Activated CD4-positive, alpha-beta T cell treated with anti-CD3 and anti-CD28 coated beads, Interleukin-2, Interleukin-4, amounts not matched to agents 100 ng/mL and 50 ng/mL, durations not matched to agents 16 hours and 8 hours (primary cell): ENCODE measurements around the gene DSP.

Experiments used
- DNase-seq: peaks from one replicate; pipeline ENCODE4 v3.0.0-alpha.2; 2020; ENCODE audit warnings: low spot score

The DSP gene

GRCh38 chr6:7591770-7592169, 50.3 kb downstream of the DSP start:
- peak; percentile 1 for DNase-seq

- no peak for DNase-seq
These were observed 51.8 kb downstream of the DSP start for GRCh38 chr6:7593229-7593628.

- DNase-seq = no peak
These were observed 53.2 kb downstream of the DSP start for GRCh38 chr6:7594579-7595125.

- DNase-seq = no peak
These were observed 62.5 kb downstream of the DSP start for GRCh38 chr6:7604003-7604402.

- DNase-seq = peak; percentile 51
These were observed 63.0 kb downstream of the DSP start for GRCh38 chr6:7604506-7604905.

- peak; percentile 49 for DNase-seq
These were observed 74.3 kb downstream of the DSP start for GRCh38 chr6:7615611-7616383.

GRCh38 chr6:7617801-7618764, 76.6 kb downstream of the DSP start:
- DNase-seq = peak; percentile 55

GRCh38 chr6:7621761-7622160, 80.3 kb downstream of the DSP start:
- no peak for DNase-seq

- no peak for DNase-seq
These were observed 83.6 kb downstream of the DSP start for GRCh38 chr6:7624796-7625710.

- no peak for DNase-seq
These were observed 87.0 kb downstream of the DSP start for GRCh38 chr6:7628479-7628878.

- DNase-seq = no peak
These were observed 87.4 kb downstream of the DSP start for GRCh38 chr6:7628909-7629308.

GRCh38 chr6:7629321-7629720, 87.8 kb downstream of the DSP start:
- no peak for DNase-seq

- no peak for DNase-seq
These were observed 89.3 kb downstream of the DSP start for GRCh38 chr6:7630792-7631191.

- DNase-seq = no peak
These were observed 90.0 kb downstream of the DSP start for GRCh38 chr6:7631466-7631865.

- no peak for DNase-seq
These were observed 91.2 kb downstream of the DSP start for GRCh38 chr6:7632501-7633290.

- DNase-seq = no peak
These were observed 91.9 kb downstream of the DSP start for GRCh38 chr6:7633361-7633760.

GRCh38 chr6:7636151-7636550, 94.7 kb downstream of the DSP start:
- no peak for DNase-seq
